HepG2 (cell line): Measurements from ENCODE around the gene CROCC. TPM values are rescaled to one million over a fixed set of nuclear protein-coding genes. Genes with fewer than 3 reads are reported as not detected.

Experiments used
- ATAC-seq: fragments of 200-7000 bp; cut with Tn5 transposase; 3 replicates; pipeline ENCODE4 v1.9.1; 2020; ENCODE audit warnings: mild to moderate bottlenecking, moderate library complexity
- BruUV-seq: library from RNA; stranded (reverse); fragments of 400-500 nt; replicated peaks from 2 replicates; lab custom pipeline; 2021; lab: Mats Ljungman, UMichigan
- CTCF ChIA-PET: fragments of 300-600 bp; formaldehyde crosslinking; extraction: SDS; loops from one replicate; lab custom pipeline; 2021; ENCODE audit warnings: low total read pairs, inconsistent platforms, low intra/inter-chr PET ratio; lab: Yijun Ruan, JAX
- POLR2A ChIA-PET: fragments of 350-600 bp; sonication (Branson Sonifier 250); formaldehyde crosslinking; loops from one replicate; lab custom pipeline; 2020; ENCODE audit warnings: antibody characterized with exemption, inconsistent platforms; lab: Yijun Ruan, JAX
- DNase-seq: peaks from one replicate; pipeline ENCODE4 v3.0.0-alpha.2; 2015; ENCODE audit warnings: low spot score
- FAIRE-seq: peaks from 3 replicates; lab custom pipeline; 2011; peaks lifted over from hg19 to GRCh38; lab: Jason Lieb, UNC
- H2AFZ ChIP-seq: one replicate; pipeline ENCODE4 v1.6.1; 2011; ENCODE audit warnings: low read length, inconsistent platforms
- H3K27ac ChIP-seq: fragments of 300-600 bp; 3 replicates; pipeline ENCODE4 v1.8.0; 2011; ENCODE audit warnings: mixed run types, mild to moderate bottlenecking, mixed read lengths, low read length, inconsistent platforms; ENCODE audit not compliant: insufficient read depth; ENCODE audit errors: extremely low read length
- H3K27me3 ChIP-seq, 2 experiments: fragments of 200-600 bp in 1 of 2; 2 replicates in 1 of 2; 3 replicates in 1 of 2; pipeline versions ENCODE4 v1.6.0 to v1.8.0; 2011; ENCODE audit warnings: low read length in 2 of 2, mild to moderate bottlenecking in 2 of 2, moderate library complexity in 2 of 2, inconsistent platforms in 1 of 2; ENCODE audit not compliant: insufficient read depth in 2 of 2, control insufficient read depth in 1 of 2
- H3K36me3 ChIP-seq, 2 experiments: fragments of 200-600 bp in 1 of 2; replicated peaks in 1 of 2; 2 replicates in 1 of 2; 3 replicates in 1 of 2; pipeline versions ENCODE4 v1.5.1 to v1.8.0; 2011; ENCODE audit warnings: low read length in 2 of 2, inconsistent platforms in 1 of 2; ENCODE audit not compliant: insufficient read depth in 2 of 2, control insufficient read depth in 1 of 2
- H3K4me1 ChIP-seq: 2 replicates; pipeline ENCODE4 v1.5.1; 2012; ENCODE audit warnings: low read length, inconsistent platforms; ENCODE audit not compliant: insufficient read depth
- H3K4me2 ChIP-seq: 2 replicates; pipeline ENCODE4 v1.6.0; 2011; ENCODE audit warnings: low read depth, low read length, inconsistent platforms
- H3K4me3 ChIP-seq, 3 experiments: fragments of 200-600 bp in 1 of 3; sonication (generic), shearing (Covaris generic) in 1 of 3; replicated peaks in 1 of 3; 2 replicates each; pipeline ENCODE4 v1.5.1; 2011 to 2016; ENCODE audit warnings: low read length in 3 of 3, inconsistent platforms in 2 of 3, low read depth in 2 of 3, mild to moderate bottlenecking in 2 of 3, control low read depth in 1 of 3, mixed read lengths in 1 of 3; ENCODE audit not compliant: insufficient read depth in 1 of 3
- H3K79me2 ChIP-seq: one replicate; pipeline ENCODE4 v1.6.1; 2011; ENCODE audit warnings: low read length, inconsistent platforms; ENCODE audit not compliant: insufficient read depth
- H3K9ac ChIP-seq: 2 replicates; pipeline ENCODE4 v1.6.0; 2011; ENCODE audit warnings: mild to moderate bottlenecking, low read depth, low read length, inconsistent platforms; ENCODE audit not compliant: insufficient read depth
- H3K9me3 ChIP-seq: 2 replicates; pipeline ENCODE4 v1.5.1; 2012; ENCODE audit warnings: mild to moderate bottlenecking, low read length
- H4K20me1 ChIP-seq: 2 replicates; pipeline ENCODE4 v1.6.0; 2011; ENCODE audit warnings: inconsistent platforms, mild to moderate bottlenecking, low read length, moderate library complexity; ENCODE audit not compliant: insufficient read depth
- AKAP8 ChIP-seq: sonication (generic); formaldehyde crosslinking; IDR thresholded peaks from 2 replicates; pipeline ENCODE4 v1.5.1; 2020; ENCODE audit warnings: mild to moderate bottlenecking, missing genetic modification reagents
- CCDC6 ChIP-seq: sonication (generic); formaldehyde crosslinking; IDR thresholded peaks from 2 replicates; pipeline ENCODE4 v1.8.1; 2022; ENCODE audit warnings: mild to moderate bottlenecking, missing genetic modification reagents, moderate library complexity
- ETV5 ChIP-seq: IDR thresholded peaks from 2 replicates; pipeline ENCODE4 v1.6.1; 2018; ENCODE audit warnings: missing biosample characterization, missing genetic modification reagents, inconsistent platforms, borderline replicate concordance
- GABPB1 ChIP-seq: IDR thresholded peaks from 2 replicates; pipeline ENCODE4 v1.6.1; 2016; ENCODE audit warnings: mild to moderate bottlenecking, missing genetic modification reagents, moderate library complexity, missing compliant biosample characterization
- KAT8 ChIP-seq: IDR thresholded peaks from 2 replicates; pipeline ENCODE4 v1.6.1; 2016; ENCODE audit warnings: missing genetic modification reagents, missing compliant biosample characterization
- KDM2A ChIP-seq: sonication (generic); formaldehyde crosslinking; IDR thresholded peaks from 2 replicates; pipeline ENCODE4 v1.4.0; 2020; ENCODE audit warnings: low read depth, missing genetic modification reagents, borderline replicate concordance
- MXI1 ChIP-seq: IDR thresholded peaks from 3 replicates; pipeline ENCODE4 v1.6.1; 2012; ENCODE audit warnings: low read depth, low read length, inconsistent platforms, borderline replicate concordance
- PHF20 ChIP-seq: sonication (generic); formaldehyde crosslinking; IDR thresholded peaks from 2 replicates; pipeline ENCODE4 v1.5.0; 2020; ENCODE audit warnings: mild to moderate bottlenecking, missing genetic modification reagents
- PHF8 ChIP-seq: sonication (generic); formaldehyde crosslinking; IDR thresholded peaks from 2 replicates; pipeline ENCODE4 v1.5.0; 2020; ENCODE audit warnings: missing genetic modification reagents
- PTBP1 ChIP-seq: fragments of 200-400 bp; formaldehyde crosslinking; IDR thresholded peaks from 2 replicates; pipeline ENCODE4 v1.6.1; 2018; ENCODE audit warnings: low read length, low read depth; ENCODE audit not compliant: poor library complexity, severe bottlenecking
- REXO4 ChIP-seq: sonication (generic); formaldehyde crosslinking; IDR thresholded peaks from 2 replicates; pipeline ENCODE4 v1.8.0; 2022; ENCODE audit warnings: missing genetic modification reagents, mild to moderate bottlenecking, borderline replicate concordance
- RXRB ChIP-seq: IDR thresholded peaks from 2 replicates; pipeline ENCODE4 v1.6.1; 2016; ENCODE audit warnings: borderline replicate concordance, missing genetic modification reagents, missing compliant biosample characterization
- SP4 ChIP-seq: sonication (generic); formaldehyde crosslinking; IDR thresholded peaks from 2 replicates; pipeline ENCODE4 v1.8.1; 2023; ENCODE audit warnings: mild to moderate bottlenecking, missing genetic modification reagents
- YEATS2 ChIP-seq: sonication (generic); formaldehyde crosslinking; IDR thresholded peaks from 2 replicates; pipeline ENCODE4 v1.4.0; 2020; ENCODE audit warnings: missing genetic modification reagents, borderline replicate concordance
- ZNF160 ChIP-seq: sonication (generic); formaldehyde crosslinking; IDR thresholded peaks from 2 replicates; pipeline ENCODE4 v1.8.0; 2022; ENCODE audit warnings: mild to moderate bottlenecking, inconsistent platforms, missing genetic modification reagents
- ZNF430 ChIP-seq: sonication (generic); formaldehyde crosslinking; IDR thresholded peaks from 2 replicates; pipeline ENCODE4 v1.9.0; 2021; ENCODE audit warnings: mild to moderate bottlenecking, missing genetic modification reagents
- ZNF570 ChIP-seq: sonication (generic); formaldehyde crosslinking; IDR thresholded peaks from 2 replicates; pipeline ENCODE4 v1.4.0; 2020; ENCODE audit warnings: mild to moderate bottlenecking, missing genetic modification reagents, borderline replicate concordance
- ZNF772 ChIP-seq: sonication (generic); formaldehyde crosslinking; IDR thresholded peaks from 2 replicates; pipeline ENCODE4 v1.5.0; 2020; ENCODE audit warnings: mild to moderate bottlenecking, missing genetic modification reagents
- ZNF777 ChIP-seq: sonication (generic); formaldehyde crosslinking; IDR thresholded peaks from 2 replicates; pipeline ENCODE4 v1.4.0; 2020; ENCODE audit warnings: missing genetic modification reagents
- ZZZ3 ChIP-seq: sonication (generic); formaldehyde crosslinking; IDR thresholded peaks from 2 replicates; pipeline ENCODE4 v1.4.0; 2020; ENCODE audit warnings: missing genetic modification reagents, mild to moderate bottlenecking, borderline replicate concordance
- WGBS: methylation state at CpG from one replicate; pipeline ENCODE4 v1.1.6; 2017; ENCODE audit warnings: low lambda C conversion rate; 5-methylcytosine and 5-hydroxymethylcytosine counted together
- in situ Hi-C: cut with HindIII; loops from 2 replicates; pipeline ENCODE4 v1.10.0; 2017; ENCODE audit warnings: low pct_unique_long_range_greater_than_20kb; ENCODE audit not compliant: extremely low pct_ligation_motif_present
- intact Hi-C: fragments of 100-400 bp; cut with micrococcal nuclease; formaldehyde crosslinking; loops from one replicate; pipeline ENCODE4 v1.10.0; 2022; ENCODE audit not compliant: unreplicated experiment
- polyA plus RNA-seq, 8 experiments: library from polyadenylated mRNA; depleted of rRNA in 3 of 8; stranded (reverse) in 7 of 8; unstranded in 1 of 8; fragments of >200 nt; fragmentation: Illumina TruSeq in 4 of 8; extraction: Trizol in 4 of 8; gene quantifications; 2 replicates each; pipeline versions ENCODE4 v1.2.1 to v1.2.3, GENCODE V29; 2011 to 2016; ENCODE audit warnings: low read depth in 4 of 8, missing spikeins in 1 of 8, mixed read lengths in 1 of 8; ENCODE audit not compliant: insufficient read depth in 1 of 8
- total RNA-seq, 5 experiments: library from RNA; depleted of rRNA; stranded (reverse); fragments of >200 nt; fragmentation: Illumina TruSeq; extraction: Trizol; gene quantifications; 2 replicates each; pipeline ENCODE4 v1.2.3, GENCODE V29; 2016; ENCODE audit warnings: low read depth in 1 of 5
- TF ChIP-seq, protein P1 (sequence below): sonication (generic); formaldehyde crosslinking; IDR thresholded peaks from 2 replicates; pipeline ENCODE4 v1.4.0; 2020; ENCODE audit warnings: missing genetic modification reagents
- TF ChIP-seq, protein P2 (sequence below): IDR thresholded peaks from 2 replicates; pipeline ENCODE4 v1.6.1; 2018; ENCODE audit warnings: missing genetic modification reagents, mild to moderate bottlenecking, missing compliant biosample characterization
- TF ChIP-seq, protein P3 (sequence below): sonication (generic); formaldehyde crosslinking; IDR thresholded peaks from 2 replicates; pipeline ENCODE4 v1.5.1; 2020; ENCODE audit warnings: mild to moderate bottlenecking, moderate library complexity, missing genetic modification reagents

The CROCC gene
- total and polyA plus RNA-seq, 2 of the 13 experiments (the other 11 are each of a cell fraction or from before 2014, with no cell fraction given): 7.8 to 15.5 TPM

DNA sequence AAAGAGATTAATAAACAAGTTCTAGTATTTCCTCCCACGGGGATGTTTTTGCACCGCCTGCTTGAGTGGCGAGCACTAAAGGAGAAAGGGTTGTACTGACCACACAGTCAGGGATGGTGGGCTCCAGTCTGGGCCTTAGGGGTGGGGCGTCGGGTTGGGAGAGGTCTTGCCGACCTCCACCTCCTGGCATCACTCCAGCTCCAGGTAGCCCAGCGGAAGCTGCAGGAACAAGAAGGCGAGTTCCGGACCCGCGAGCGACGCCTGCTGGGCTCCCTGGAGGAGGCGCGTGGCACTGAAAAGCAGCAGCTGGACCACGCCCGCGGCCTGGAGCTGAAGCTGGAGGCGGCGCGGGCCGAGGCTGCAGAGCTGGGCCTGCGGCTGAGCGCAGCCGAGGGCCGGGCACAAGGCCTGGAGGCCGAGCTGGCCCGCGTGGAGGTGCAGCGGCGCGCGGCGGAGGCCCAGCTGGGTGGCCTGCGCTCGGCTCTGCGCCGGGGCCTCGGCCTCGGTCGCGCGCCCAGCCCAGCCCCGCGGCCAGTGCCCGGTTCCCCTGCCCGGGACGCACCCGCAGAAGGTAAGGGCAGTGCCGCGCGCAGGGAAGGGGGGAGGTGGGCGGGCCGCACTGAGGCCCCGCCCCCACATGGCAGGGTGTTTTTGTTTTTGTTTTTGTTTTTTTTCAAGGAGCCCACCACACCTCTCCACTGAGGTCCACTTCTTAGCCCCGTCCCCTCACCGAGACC lies 39.0 kb downstream of the CROCC start:
- ATAC-seq: peak; percentile 77
- CTCF ChIA-PET: interaction anchor here (1.2 to 1.6 kb wide), 2 partner anchors 9 to 11 kb away, joined by 3 read pairs; no protein-coding TSS in a partner anchor
- DNase-seq: peak; percentile 59
- peak; percentile 72 for TF ChIP-seq GABPB1 (CRISPR knock-in tag)
- TF ChIP-seq ZZZ3 (CRISPR knock-in tag): no peak
- peak; percentile 31; the same call in 1 of the 3 replicates for TF ChIP-seq MXI1
- peak; percentile 52 for TF ChIP-seq PHF8 (CRISPR knock-in tag)
- no peak for TF ChIP-seq ZNF570 (CRISPR knock-in tag)
- TF ChIP-seq, protein P1, sequence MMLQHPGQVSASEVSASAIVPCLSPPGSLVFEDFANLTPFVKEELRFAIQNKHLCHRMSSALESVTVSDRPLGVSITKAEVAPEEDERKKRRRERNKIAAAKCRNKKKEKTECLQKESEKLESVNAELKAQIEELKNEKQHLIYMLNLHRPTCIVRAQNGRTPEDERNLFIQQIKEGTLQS: no peak
- TF ChIP-seq ETV5: peak; percentile 78
- no peak for TF ChIP-seq ZNF430
- TF ChIP-seq CCDC6: no peak
- TF ChIP-seq YEATS2 (CRISPR knock-in tag): no peak
- no peak for TF ChIP-seq ZNF777
- TF ChIP-seq PTBP1: no peak
- TF ChIP-seq, protein P2, sequence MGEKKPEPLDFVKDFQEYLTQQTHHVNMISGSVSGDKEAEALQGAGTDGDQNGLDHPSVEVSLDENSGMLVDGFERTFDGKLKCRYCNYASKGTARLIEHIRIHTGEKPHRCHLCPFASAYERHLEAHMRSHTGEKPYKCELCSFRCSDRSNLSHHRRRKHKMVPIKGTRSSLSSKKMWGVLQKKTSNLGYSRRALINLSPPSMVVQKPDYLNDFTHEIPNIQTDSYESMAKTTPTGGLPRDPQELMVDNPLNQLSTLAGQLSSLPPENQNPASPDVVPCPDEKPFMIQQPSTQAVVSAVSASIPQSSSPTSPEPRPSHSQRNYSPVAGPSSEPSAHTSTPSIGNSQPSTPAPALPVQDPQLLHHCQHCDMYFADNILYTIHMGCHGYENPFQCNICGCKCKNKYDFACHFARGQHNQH (CRISPR knock-in tag): no peak
- TF ChIP-seq ZNF772: no peak
- 0 out of 2 replicates have a peak, but pooled peaks have one; percentile 21 for TF ChIP-seq KAT8 (CRISPR knock-in tag)
- TF ChIP-seq ZNF160 (CRISPR knock-in tag): no peak
- peak; percentile 49; the same call in 1 of the 2 replicates for TF ChIP-seq PHF20 (CRISPR knock-in tag)
- peak; percentile 74 for TF ChIP-seq KDM2A
- TF ChIP-seq AKAP8 (CRISPR knock-in tag): no peak
- peak; percentile 44; the same call in 1 of the 2 replicates for TF ChIP-seq SP4 (CRISPR knock-in tag)
- TF ChIP-seq RXRB (CRISPR knock-in tag): 0 out of 2 replicates have a peak, but pooled peaks have one; percentile 15
- TF ChIP-seq REXO4 (CRISPR knock-in tag): no peak
- TF ChIP-seq, protein P3, sequence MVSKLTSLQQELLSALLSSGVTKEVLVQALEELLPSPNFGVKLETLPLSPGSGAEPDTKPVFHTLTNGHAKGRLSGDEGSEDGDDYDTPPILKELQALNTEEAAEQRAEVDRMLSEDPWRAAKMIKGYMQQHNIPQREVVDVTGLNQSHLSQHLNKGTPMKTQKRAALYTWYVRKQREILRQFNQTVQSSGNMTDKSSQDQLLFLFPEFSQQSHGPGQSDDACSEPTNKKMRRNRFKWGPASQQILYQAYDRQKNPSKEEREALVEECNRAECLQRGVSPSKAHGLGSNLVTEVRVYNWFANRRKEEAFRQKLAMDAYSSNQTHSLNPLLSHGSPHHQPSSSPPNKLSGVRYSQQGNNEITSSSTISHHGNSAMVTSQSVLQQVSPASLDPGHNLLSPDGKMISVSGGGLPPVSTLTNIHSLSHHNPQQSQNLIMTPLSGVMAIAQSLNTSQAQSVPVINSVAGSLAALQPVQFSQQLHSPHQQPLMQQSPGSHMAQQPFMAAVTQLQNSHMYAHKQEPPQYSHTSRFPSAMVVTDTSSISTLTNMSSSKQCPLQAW (CRISPR knock-in tag): no peak

More for the DNA sequence above, 39.0 kb downstream of the CROCC start:
- Histone ChIP-seq H3K4me3 (peak overlapping the region; percentile 32 to 61 (median 47); a peak in 5 of 6 replicates), H2AFZ (no peak overlapping the region), H3K27ac (no peak overlapping the region), H4K20me1 (no peaks in the 10 kb centered on the region), H3K27me3 (peaks cover 0 to 1% of the 10 kb centered on the region in 2 experiments; a peak in 1 of 5 replicates), H3K4me2 (peak overlapping the region; percentile 74), H3K36me3 (no peaks in the 10 kb centered on the region), H3K9me3 (no peaks in the 10 kb centered on the region), H3K4me1 (peaks cover 23% of the 10 kb centered on the region), H3K9ac (peak overlapping the region; percentile 46), H3K79me2 (no peaks in the 10 kb centered on the region)
- 57% methylated on average over 18 of the region's 57 CpGs for WGBS
- intact Hi-C loops: no loop called here
- no peak for FAIRE-seq
- in situ Hi-C loops: loop anchor here (25.0 kb wide), 1 partner anchor 277 kb away; the partner anchor contains the start of gene PADI3
- POLR2A ChIA-PET: no interaction called here
- BruUV-seq: no TSS peak
